GM19328 (cell line): ENCODE results near the gene SCG5.

Experiments used
- ATAC-seq: cut with Tn5 transposase; IDR thresholded peaks from one replicate; pipeline ENCODE4 v1.9.1; 2021; ENCODE audit warnings: mild to moderate bottlenecking, moderate library complexity; ENCODE audit not compliant: unreplicated experiment

SCG5 gene

GRCh38 chr15:32690941-32691688 is 49.6 kb downstream of the SCG5 start:
- ATAC-seq = no peak

GRCh38 chr15:32691689-32692038 is 50.2 kb downstream of the SCG5 start:
- no peak for ATAC-seq

GRCh38 chr15:32692286-32692685 is 50.8 kb downstream of the SCG5 start:
- no peak for ATAC-seq

- no peak for ATAC-seq
Observed at GRCh38 chr15:32694222-32694983, 52.9 kb downstream of the SCG5 start.

- ATAC-seq = no peak
Observed at GRCh38 chr15:32698773-32699390, 57.4 kb downstream of the SCG5 start.

DNA sequence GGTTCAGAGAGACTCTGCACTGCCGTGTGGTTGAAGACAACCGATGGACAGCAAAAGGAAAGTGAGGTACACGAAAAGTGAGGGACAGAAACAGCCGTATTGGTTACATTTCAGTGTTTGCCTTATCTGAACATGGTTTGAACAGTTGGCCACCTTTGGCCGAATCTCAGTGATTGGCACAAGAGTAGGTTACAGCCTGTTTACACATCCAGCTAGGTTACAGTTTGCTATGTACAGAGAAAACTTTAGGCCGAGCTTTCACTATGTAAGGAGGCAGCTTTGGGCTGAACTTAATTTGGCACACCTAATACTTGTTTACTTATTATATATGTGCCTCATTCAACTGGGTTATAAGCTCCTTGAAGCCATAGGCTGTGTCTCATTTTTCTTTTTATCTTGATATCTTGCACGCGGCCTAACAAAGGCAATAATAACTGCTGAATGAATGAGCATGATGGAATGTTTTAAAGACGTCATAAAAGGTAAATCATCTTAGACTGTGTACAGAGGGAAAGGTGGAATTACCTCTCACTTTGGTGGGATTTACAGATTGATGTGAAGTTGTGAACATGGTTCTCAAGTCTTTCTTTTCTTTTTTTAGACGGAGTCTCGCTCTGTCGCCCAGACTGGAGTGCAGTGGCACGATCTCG is 59.1 kb downstream of the SCG5 start:
- ATAC-seq = no peak

- ATAC-seq = no peak
Observed at GRCh38 chr15:32701863-32702262, 60.4 kb downstream of the SCG5 start.

- ATAC-seq = no peak
Observed at GRCh38 chr15:32704395-32704981, 63.0 kb downstream of the SCG5 start.

- no peak for ATAC-seq
Observed at GRCh38 chr15:32705446-32705845, 63.9 kb downstream of the SCG5 start.

GRCh38 chr15:32706704-32707103 is 65.2 kb downstream of the SCG5 start:
- no peak for ATAC-seq

GRCh38 chr15:32707436-32707835 is 65.9 kb downstream of the SCG5 start:
- no peak for ATAC-seq

DNA sequence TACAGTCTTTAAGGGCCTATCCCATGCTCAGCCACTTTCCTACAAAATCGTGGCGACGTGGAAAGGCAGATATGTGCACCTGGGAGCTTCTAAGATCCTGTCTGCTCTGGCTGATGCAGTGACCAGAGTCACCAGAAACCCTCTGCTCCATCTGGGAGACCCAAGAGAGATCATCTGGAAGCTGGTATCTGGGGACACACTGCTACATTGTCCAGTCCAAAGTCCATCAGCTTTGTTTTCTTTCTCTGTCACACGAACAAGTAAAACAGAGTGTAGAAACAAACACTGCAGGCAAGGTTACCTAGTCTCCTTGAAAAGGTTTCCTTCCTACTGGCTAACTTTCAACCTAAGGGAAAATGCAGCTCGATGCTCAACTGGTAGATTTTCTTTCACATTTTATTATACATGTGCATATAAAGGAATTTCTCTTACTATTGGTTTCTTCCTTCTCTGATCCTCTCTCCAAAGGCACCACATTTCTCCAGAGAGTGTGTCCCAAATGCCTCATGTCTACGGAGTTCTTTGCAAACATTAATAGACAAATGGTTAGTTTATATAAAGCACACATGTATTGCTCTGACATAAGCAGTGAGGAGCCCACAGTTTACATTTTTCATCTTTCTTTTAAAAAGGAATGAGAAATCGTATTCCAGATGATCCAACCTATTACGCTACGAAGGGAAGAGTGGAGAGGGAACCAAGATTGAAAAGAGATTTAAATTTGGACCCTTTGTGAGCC is 68.0 kb downstream of the SCG5 start:
- ATAC-seq = no peak

- no peak for ATAC-seq
Observed at GRCh38 chr15:32715276-32715675, 73.8 kb downstream of the SCG5 start.

GRCh38 chr15:32716216-32716914 is 74.9 kb downstream of the SCG5 start:
- no peak for ATAC-seq

GRCh38 chr15:32716915-32717425 is 75.5 kb downstream of the SCG5 start:
- ATAC-seq = no peak

DNA sequence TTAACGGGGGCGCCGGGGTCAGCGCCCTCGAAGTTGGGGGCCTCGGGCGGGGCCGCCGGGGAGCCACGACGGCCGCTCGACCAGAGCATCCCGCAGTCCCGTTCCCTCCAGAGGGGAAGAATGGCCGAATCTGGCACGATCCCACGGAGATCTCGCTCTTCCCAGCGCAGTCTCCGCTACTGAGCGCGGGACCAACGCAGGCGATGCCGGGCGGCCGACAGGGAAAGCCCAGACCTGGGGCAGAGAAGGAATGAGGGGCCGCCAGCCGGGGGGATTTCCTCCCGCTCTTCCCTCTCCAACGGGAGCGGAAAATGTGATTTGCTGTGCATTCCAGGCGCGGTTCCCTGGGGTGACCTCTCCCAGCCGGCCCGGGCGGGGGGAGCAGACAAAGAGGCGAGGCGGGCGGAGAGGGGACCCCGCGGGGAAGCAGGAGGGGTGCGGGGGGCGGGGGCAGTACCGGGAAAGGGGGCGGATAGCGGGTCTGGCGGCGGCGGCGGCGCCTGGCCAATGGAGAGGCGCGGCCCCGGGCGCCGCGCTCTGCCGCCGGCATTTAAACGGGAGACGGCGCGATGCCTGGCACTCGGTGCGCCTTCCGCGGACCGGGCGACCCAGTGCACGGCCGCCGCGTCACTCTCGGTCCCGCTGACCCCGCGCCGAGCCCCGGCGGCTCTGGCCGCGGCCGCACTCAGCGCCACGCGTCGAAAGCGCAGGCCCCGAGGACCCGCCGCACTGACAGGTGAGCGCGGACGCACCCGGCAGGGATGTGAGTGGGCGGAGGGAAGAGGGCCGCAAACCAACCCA is 76.1 kb downstream of the SCG5 start, which contains the start of gene GREM1:
Gene GREM1 (plus strand): TSS at position 579 of the 801 bp plus-strand sequence. CDS start 12,687 bp downstream, outside the sequence.
- no peak for ATAC-seq

GRCh38 chr15:32718227-32718820 is 76.8 kb downstream of the SCG5 start:
- ATAC-seq = no peak
